Coronary artery (tissue), 2 donors: ENCODE data around the gene C12orf60.
A peak's percentile ranks its signal among the peaks of the same experiment; 100 is the strongest.

Source experiments
- DNase-seq: peaks from one replicate; pipeline ENCODE4 v3.0.0-alpha.2; 2017; ENCODE audit warnings: low spot score
- H3K27ac ChIP-seq, 2 donors: fragments of 200-600 bp; sonication (generic); one replicate each; pipeline ENCODE4 v1.5.1; 2016 to 2019
- H3K4me3 ChIP-seq: fragments of 200-600 bp; sonication (generic); 2 replicates; pipeline ENCODE4 v1.5.1; 2016; ENCODE audit warnings: mild to moderate bottlenecking, moderate library complexity
- TF ChIP-seq, protein P1 (sequence below): fragments of 200-600 bp; sonication (generic); IDR thresholded peaks from one replicate; pipeline ENCODE4 v1.5.1; 2019; ENCODE audit warnings: antibody characterized with exemption

The C12orf60 gene

GRCh38 chr12:14802247-14802646 lies 1.2 kb upstream of the C12orf60 start:
- Histone ChIP-seq H3K27ac (peak overlapping the region; percentile 95 to 96), H3K4me3 (peak overlapping the region; percentile 94)
- no peak for DNase-seq
- TF ChIP-seq, protein P1, sequence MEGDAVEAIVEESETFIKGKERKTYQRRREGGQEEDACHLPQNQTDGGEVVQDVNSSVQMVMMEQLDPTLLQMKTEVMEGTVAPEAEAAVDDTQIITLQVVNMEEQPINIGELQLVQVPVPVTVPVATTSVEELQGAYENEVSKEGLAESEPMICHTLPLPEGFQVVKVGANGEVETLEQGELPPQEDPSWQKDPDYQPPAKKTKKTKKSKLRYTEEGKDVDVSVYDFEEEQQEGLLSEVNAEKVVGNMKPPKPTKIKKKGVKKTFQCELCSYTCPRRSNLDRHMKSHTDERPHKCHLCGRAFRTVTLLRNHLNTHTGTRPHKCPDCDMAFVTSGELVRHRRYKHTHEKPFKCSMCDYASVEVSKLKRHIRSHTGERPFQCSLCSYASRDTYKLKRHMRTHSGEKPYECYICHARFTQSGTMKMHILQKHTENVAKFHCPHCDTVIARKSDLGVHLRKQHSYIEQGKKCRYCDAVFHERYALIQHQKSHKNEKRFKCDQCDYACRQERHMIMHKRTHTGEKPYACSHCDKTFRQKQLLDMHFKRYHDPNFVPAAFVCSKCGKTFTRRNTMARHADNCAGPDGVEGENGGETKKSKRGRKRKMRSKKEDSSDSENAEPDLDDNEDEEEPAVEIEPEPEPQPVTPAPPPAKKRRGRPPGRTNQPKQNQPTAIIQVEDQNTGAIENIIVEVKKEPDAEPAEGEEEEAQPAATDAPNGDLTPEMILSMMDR, result no peak

GRCh38 chr12:14802721-14803010 lies 804 bp upstream of the C12orf60 start:
- TF ChIP-seq, protein P1, result no peak
- Histone ChIP-seq H3K27ac (peak overlapping the region; percentile 95 to 96), H3K4me3 (peak overlapping the region; percentile 94)
- DNase-seq, result no peak

DNA sequence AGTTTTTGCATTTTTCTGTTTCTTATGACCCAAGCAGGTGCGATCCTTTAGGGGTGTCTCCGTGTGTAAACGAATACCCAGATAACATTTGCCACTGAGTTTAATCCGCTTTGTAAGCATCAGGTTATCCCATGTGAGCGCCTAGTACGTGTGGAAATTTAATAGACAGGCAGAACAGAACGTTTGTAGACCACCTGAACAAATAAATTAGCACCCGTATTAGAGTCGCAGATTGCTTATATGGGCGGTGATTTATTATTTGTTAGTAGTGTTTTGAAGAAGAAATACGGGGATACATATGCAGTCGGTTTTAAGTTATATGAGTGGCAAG lies 325 bp downstream of the C12orf60 start:
- Histone ChIP-seq H3K4me3 (peak overlapping the region; percentile 94), H3K27ac (peak overlapping the region; percentile 95 to 96)
- no peak for DNase-seq
- TF ChIP-seq, protein P1, result no peak

GRCh38 chr12:14810167-14810952 lies 6.9 kb downstream of the C12orf60 start:
- TF ChIP-seq, protein P1, result no peak
- Histone ChIP-seq H3K4me3 (no peak overlapping the region), H3K27ac (no peak overlapping the region)
- no peak for DNase-seq

DNA sequence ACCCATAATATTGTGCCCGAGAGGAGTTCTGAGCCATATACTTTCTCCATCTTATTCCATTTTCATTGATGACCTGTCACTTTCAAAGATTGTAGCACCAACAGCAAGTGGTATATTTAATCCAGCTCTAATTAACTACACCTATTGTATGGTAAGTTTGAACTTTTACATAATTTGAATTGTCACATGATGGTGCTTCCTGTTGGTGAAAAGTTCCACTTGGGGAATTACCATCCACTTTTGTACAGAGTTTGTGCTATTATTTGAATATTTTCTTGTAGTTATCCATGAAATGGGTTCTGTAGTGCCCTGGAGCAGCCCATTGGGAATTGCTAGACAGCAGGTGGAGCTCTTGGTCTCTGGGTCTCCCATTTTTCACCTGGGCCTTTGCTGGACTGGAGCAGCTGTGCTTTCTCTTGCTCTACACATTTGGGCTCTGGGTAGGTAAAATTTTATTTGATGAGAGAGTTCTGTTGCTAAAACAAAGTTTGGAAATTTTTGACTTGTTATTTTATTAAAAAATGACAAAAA lies 7.5 kb downstream of the C12orf60 start:
- TF ChIP-seq, protein P1, result no peak
- H3K27ac ChIP-seq, result no peak overlapping the region
- no peak for DNase-seq

GRCh38 chr12:14811486-14811885 lies 8.0 kb downstream of the C12orf60 start:
- no peak for DNase-seq
- no peak overlapping the region for H3K4me3 ChIP-seq
- H3K27ac ChIP-seq, result no peak overlapping the region
- TF ChIP-seq, protein P1, result no peak

More for the DNA sequence above, 7.5 kb downstream of the C12orf60 start:
- H3K4me3 ChIP-seq, result no peak overlapping the region

GRCh38 chr12:14814014-14814413 lies 10.5 kb downstream of the C12orf60 start, which contains the start of gene SMCO3:
SMCO3 (minus strand) TSS chr12:14814182; CDS start chr12:14806680, 7,502 bp downstream.
- no peak for DNase-seq
- H3K27ac ChIP-seq, result no peak within 1 kb of the TSS
- no peak within 1 kb of the TSS for H3K4me3 ChIP-seq
- TF ChIP-seq, protein P1, result no peak
